Neuronal stem cell (in vitro differentiated cells): ENCODE data around the gene LDHD.
A peak's percentile ranks its signal among the peaks of the same experiment; 100 is the strongest.

Source experiments
- DNase-seq: peaks from one replicate; pipeline ENCODE4 v3.0.0-alpha.2; 2013; ENCODE audit warnings: low spot score
- H2AFZ ChIP-seq: one replicate; pipeline ENCODE4 v1.6.1; 2013; ENCODE audit warnings: mild to moderate bottlenecking, low read length, inconsistent platforms
- H2AK5ac ChIP-seq: 2 replicates; pipeline ENCODE4 v1.6.1; 2013; ENCODE audit warnings: low read depth, mild to moderate bottlenecking, inconsistent platforms, low read length, moderate library complexity, mixed read lengths
- H2BK120ac ChIP-seq: 2 replicates; pipeline ENCODE4 v1.6.1; 2013; ENCODE audit warnings: low read depth, mild to moderate bottlenecking, inconsistent platforms, low read length, moderate library complexity, mixed read lengths
- H2BK12ac ChIP-seq: one replicate; pipeline ENCODE4 v1.6.1; 2013; ENCODE audit warnings: low read length, inconsistent platforms
- H2BK15ac ChIP-seq: 2 replicates; pipeline ENCODE4 v1.6.1; 2013; ENCODE audit warnings: mild to moderate bottlenecking, low read length, inconsistent platforms, mixed read lengths
- H2BK5ac ChIP-seq: one replicate; pipeline ENCODE4 v1.6.1; 2013; ENCODE audit warnings: inconsistent platforms, mild to moderate bottlenecking, low read length, moderate library complexity
- H3K14ac ChIP-seq: one replicate; pipeline ENCODE4 v1.6.1; 2013; ENCODE audit warnings: low read length, inconsistent platforms
- H3K18ac ChIP-seq: 2 replicates; pipeline ENCODE4 v1.6.1; 2013; ENCODE audit warnings: low read length, inconsistent platforms
- H3K23ac ChIP-seq: 2 replicates; pipeline ENCODE4 v1.6.1; 2013; ENCODE audit warnings: low read depth, mild to moderate bottlenecking, mixed read lengths, low read length, inconsistent platforms; ENCODE audit not compliant: poor library complexity
- H3K27ac ChIP-seq: replicated peaks from 3 replicates; pipeline ENCODE4 v1.5.1; 2013; ENCODE audit warnings: low read length, inconsistent platforms
- H3K27me3 ChIP-seq, 3 experiments: 2 replicates each; pipeline ENCODE4 v1.6.1; 2013; ENCODE audit warnings: low read length in 3 of 3, mild to moderate bottlenecking in 2 of 3, inconsistent platforms in 1 of 3, low read depth in 1 of 3, mixed read lengths in 1 of 3, moderate library complexity in 1 of 3; ENCODE audit not compliant: control insufficient read depth in 3 of 3, insufficient read depth in 3 of 3
- H3K36me3 ChIP-seq, 2 donors: replicated peaks in 1 of 2; 2 replicates each; pipeline ENCODE4 v1.6.1; 2013; ENCODE audit warnings: low read length in 2 of 2; ENCODE audit not compliant: control insufficient read depth in 2 of 2, insufficient read depth in 2 of 2
- H3K4ac ChIP-seq: 2 replicates; pipeline ENCODE4 v1.6.1; 2013; ENCODE audit warnings: inconsistent platforms, mild to moderate bottlenecking, low read length, moderate library complexity
- H3K4me1 ChIP-seq, 2 donors: 1 replicate in 1 of 2; 2 replicates in 1 of 2; pipeline ENCODE4 v1.6.1; 2013; ENCODE audit warnings: low read length in 2 of 2, low read depth in 1 of 2; ENCODE audit not compliant: control insufficient read depth in 2 of 2, insufficient read depth in 1 of 2
- H3K4me2 ChIP-seq: one replicate; pipeline ENCODE4 v1.6.1; 2013; ENCODE audit warnings: mild to moderate bottlenecking, low read length, inconsistent platforms; ENCODE audit not compliant: insufficient read depth, poor library complexity, severe bottlenecking
- H3K4me3 ChIP-seq, 2 donors: 2 replicates each; pipeline ENCODE4 v1.5.1; 2013; ENCODE audit warnings: low read length in 2 of 2, mild to moderate bottlenecking in 2 of 2, inconsistent platforms in 1 of 2, moderate library complexity in 1 of 2
- H3K79me1 ChIP-seq: one replicate; pipeline ENCODE4 v1.6.1; 2013; ENCODE audit warnings: low read depth, mild to moderate bottlenecking, inconsistent platforms, low read length, moderate library complexity
- H3K9ac ChIP-seq: one replicate; pipeline ENCODE4 v1.6.1; 2013; ENCODE audit warnings: mild to moderate bottlenecking, low read depth, low read length, inconsistent platforms; ENCODE audit not compliant: poor library complexity
- H3K9me3 ChIP-seq, 2 donors: replicated peaks in 1 of 2; 2 replicates each; pipeline versions ENCODE3 to v1.6.1; 2013; ENCODE audit warnings: low read length in 2 of 2, mild to moderate bottlenecking in 2 of 2, inconsistent platforms in 1 of 2, low read depth in 1 of 2, mixed read lengths in 1 of 2, moderate library complexity in 1 of 2; ENCODE audit not compliant: control insufficient read depth in 2 of 2, insufficient read depth in 1 of 2
- H4K8ac ChIP-seq: one replicate; pipeline ENCODE4 v1.6.1; 2013; ENCODE audit warnings: low read depth, mild to moderate bottlenecking, inconsistent platforms, low read length, moderate library complexity
- H4K91ac ChIP-seq: one replicate; pipeline ENCODE4 v1.6.1; 2013; ENCODE audit warnings: low read length, low read depth, mild to moderate bottlenecking, inconsistent platforms; ENCODE audit not compliant: poor library complexity
- WGBS, 2 donors: extraction: QIAGEN DNeasy Blood & Tissue Kit; methylation state at CpG; one replicate each; pipeline ENCODE4 v1.1.7; 2013; ENCODE audit warnings: missing lambda C conversion rate in 2 of 2, mixed read lengths in 1 of 2; ENCODE audit not compliant: insufficient read length in 2 of 2, insufficient replicate concordance in 1 of 2; ENCODE audit errors: extremely low coverage in 2 of 2; 5-methylcytosine and 5-hydroxymethylcytosine counted together

LDHD gene

GRCh38 chr16:75138636-75139035 is 22.1 kb upstream of the LDHD start:
- no peak overlapping the region for H2BK5ac ChIP-seq
- H4K91ac ChIP-seq: no peak overlapping the region
- no peak overlapping the region for H3K4me2 ChIP-seq
- no peaks in the 10 kb centered on the region for H3K36me3 ChIP-seq
- H2BK15ac ChIP-seq: no peak overlapping the region
- no peaks in the 10 kb centered on the region for H3K4me1 ChIP-seq
- no peaks in the 10 kb centered on the region for H3K79me1 ChIP-seq
- H3K27ac ChIP-seq: no peak overlapping the region
- DNase-seq: no peak
- WGBS, 2 donors: no CpG with 5 or more reads among the region's 9 CpGs
- no peaks in the 10 kb centered on the region for H3K27me3 ChIP-seq
- no peak overlapping the region for H3K4me3 ChIP-seq
- H3K9me3 ChIP-seq: no peaks in the 10 kb centered on the region
- H2AFZ ChIP-seq: no peak overlapping the region
- no peak overlapping the region for H3K18ac ChIP-seq
- no peak overlapping the region for H3K9ac ChIP-seq
- no peak overlapping the region for H2BK120ac ChIP-seq
- no peak overlapping the region for H3K14ac ChIP-seq
- no peak overlapping the region for H4K8ac ChIP-seq
- no peak overlapping the region for H3K23ac ChIP-seq
- H2AK5ac ChIP-seq: no peak overlapping the region
- no peak overlapping the region for H2BK12ac ChIP-seq
- no peak overlapping the region for H3K4ac ChIP-seq

- Histone ChIP-seq H3K4me1 (no peaks in the 10 kb centered on the region), H2BK15ac (no peak overlapping the region), H3K9me3 (no peaks in the 10 kb centered on the region), H3K23ac (no peak overlapping the region), H3K18ac (no peak overlapping the region), H2AK5ac (no peak overlapping the region), H2BK5ac (no peak overlapping the region), H2BK12ac (no peak overlapping the region), H3K36me3 (no peaks in the 10 kb centered on the region), H3K27ac (no peak overlapping the region), H3K14ac (no peak overlapping the region), H3K27me3 (no peaks in the 10 kb centered on the region), H3K4me2 (no peak overlapping the region), H2BK120ac (no peak overlapping the region), H3K79me1 (no peaks in the 10 kb centered on the region), H4K91ac (no peak overlapping the region), H4K8ac (no peak overlapping the region), H2AFZ (no peak overlapping the region), H3K4ac (no peak overlapping the region), H3K4me3 (no peak overlapping the region), H3K9ac (no peak overlapping the region)
- no CpG with 5 or more reads among the region's 8 CpGs for whole genome bisulfite sequencing, 2 donors
- DNase-seq: no peak
Observed at GRCh38 chr16:75138233-75138632, 21.7 kb upstream of the LDHD start.

GRCh38 chr16:75131081-75131480 is 14.5 kb upstream of the LDHD start:
- DNase-seq: no peak
- H3K27ac ChIP-seq: no peak overlapping the region
- H3K23ac ChIP-seq: no peak overlapping the region
- H2AK5ac ChIP-seq: no peak overlapping the region
- H3K18ac ChIP-seq: peak overlapping the region; percentile 2
- no CpG with 5 or more reads among the region's 7 CpGs for WGBS, 2 donors
- H3K36me3 ChIP-seq: no peaks in the 10 kb centered on the region
- H3K14ac ChIP-seq: no peak overlapping the region
- H3K27me3 ChIP-seq: peaks cover 0 to 13% (median 0%) of the 10 kb centered on the region in 3 experiments
- H4K91ac ChIP-seq: no peak overlapping the region
- no peak overlapping the region for H4K8ac ChIP-seq
- no peak overlapping the region for H2BK5ac ChIP-seq
- H3K79me1 ChIP-seq: no peaks in the 10 kb centered on the region
- no peak overlapping the region for H2BK120ac ChIP-seq
- H3K4ac ChIP-seq: no peak overlapping the region
- H2AFZ ChIP-seq: no peak overlapping the region
- H3K4me3 ChIP-seq: no peak overlapping the region
- H3K9me3 ChIP-seq: peaks cover 0 to 21% of the 10 kb centered on the region in 2 donors
- H2BK15ac ChIP-seq: no peak overlapping the region
- H3K9ac ChIP-seq: no peak overlapping the region
- H2BK12ac ChIP-seq: no peak overlapping the region
- no peak overlapping the region for H3K4me2 ChIP-seq
- H3K4me1 ChIP-seq: no peaks in the 10 kb centered on the region

- H3K23ac ChIP-seq: no peak overlapping the region
- no peak overlapping the region for H3K27ac ChIP-seq
- no peak overlapping the region for H2BK12ac ChIP-seq
- H3K4me2 ChIP-seq: no peak overlapping the region
- no peak overlapping the region for H3K14ac ChIP-seq
- no peak for DNase-seq
- no peak overlapping the region for H2AFZ ChIP-seq
- peaks cover 0 to 13% (median 0%) of the 10 kb centered on the region in 3 experiments for H3K27me3 ChIP-seq
- H2BK15ac ChIP-seq: no peak overlapping the region
- no peak overlapping the region for H2AK5ac ChIP-seq
- no peak overlapping the region for H2BK5ac ChIP-seq
- H3K9ac ChIP-seq: no peak overlapping the region
- no CpG with 5 or more reads among the region's 9 CpGs for WGBS, 2 donors
- H3K79me1 ChIP-seq: no peaks in the 10 kb centered on the region
- no peak overlapping the region for H2BK120ac ChIP-seq
- no peak overlapping the region for H4K91ac ChIP-seq
- H3K4ac ChIP-seq: no peak overlapping the region
- no peak overlapping the region for H3K4me3 ChIP-seq
- H3K4me1 ChIP-seq: no peaks in the 10 kb centered on the region
- H3K18ac ChIP-seq: no peak overlapping the region
- H4K8ac ChIP-seq: no peak overlapping the region
- peaks cover 0 to 21% of the 10 kb centered on the region in 2 donors for H3K9me3 ChIP-seq
- H3K36me3 ChIP-seq: no peaks in the 10 kb centered on the region
Observed at GRCh38 chr16:75130150-75130771, 13.7 kb upstream of the LDHD start.
